ENCODE data around the gene PDE3B.

DNA sequence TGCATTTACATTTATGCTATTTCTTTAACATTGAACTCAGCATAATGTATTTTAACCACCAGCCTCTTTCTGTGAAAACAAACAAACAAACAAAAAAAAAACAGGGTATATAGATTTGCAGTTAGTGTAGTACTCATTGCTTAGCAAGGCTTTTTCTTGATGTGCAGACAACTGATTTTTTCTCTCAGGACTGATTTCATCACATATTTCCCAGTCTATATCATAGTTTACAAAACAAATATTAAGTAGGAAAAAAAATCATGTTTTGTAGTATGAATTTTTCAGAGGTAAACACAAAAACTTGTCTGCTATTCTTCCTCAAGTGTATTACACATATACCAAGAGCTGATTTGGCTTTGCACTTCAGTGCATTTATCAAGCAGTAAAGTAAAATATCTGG, 123.0 kb downstream of the PDE3B start:
- TF ChIP-seq, protein P1, sequence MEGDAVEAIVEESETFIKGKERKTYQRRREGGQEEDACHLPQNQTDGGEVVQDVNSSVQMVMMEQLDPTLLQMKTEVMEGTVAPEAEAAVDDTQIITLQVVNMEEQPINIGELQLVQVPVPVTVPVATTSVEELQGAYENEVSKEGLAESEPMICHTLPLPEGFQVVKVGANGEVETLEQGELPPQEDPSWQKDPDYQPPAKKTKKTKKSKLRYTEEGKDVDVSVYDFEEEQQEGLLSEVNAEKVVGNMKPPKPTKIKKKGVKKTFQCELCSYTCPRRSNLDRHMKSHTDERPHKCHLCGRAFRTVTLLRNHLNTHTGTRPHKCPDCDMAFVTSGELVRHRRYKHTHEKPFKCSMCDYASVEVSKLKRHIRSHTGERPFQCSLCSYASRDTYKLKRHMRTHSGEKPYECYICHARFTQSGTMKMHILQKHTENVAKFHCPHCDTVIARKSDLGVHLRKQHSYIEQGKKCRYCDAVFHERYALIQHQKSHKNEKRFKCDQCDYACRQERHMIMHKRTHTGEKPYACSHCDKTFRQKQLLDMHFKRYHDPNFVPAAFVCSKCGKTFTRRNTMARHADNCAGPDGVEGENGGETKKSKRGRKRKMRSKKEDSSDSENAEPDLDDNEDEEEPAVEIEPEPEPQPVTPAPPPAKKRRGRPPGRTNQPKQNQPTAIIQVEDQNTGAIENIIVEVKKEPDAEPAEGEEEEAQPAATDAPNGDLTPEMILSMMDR (IDR thresholded peaks at IDR 0.05), result no peak
- TF ChIP-seq POLR2A (IDR thresholded peaks at IDR 0.05), result no peak
